Measurements from ENCODE around the gene ZBTB2.

ZBTB2 gene, protein sequence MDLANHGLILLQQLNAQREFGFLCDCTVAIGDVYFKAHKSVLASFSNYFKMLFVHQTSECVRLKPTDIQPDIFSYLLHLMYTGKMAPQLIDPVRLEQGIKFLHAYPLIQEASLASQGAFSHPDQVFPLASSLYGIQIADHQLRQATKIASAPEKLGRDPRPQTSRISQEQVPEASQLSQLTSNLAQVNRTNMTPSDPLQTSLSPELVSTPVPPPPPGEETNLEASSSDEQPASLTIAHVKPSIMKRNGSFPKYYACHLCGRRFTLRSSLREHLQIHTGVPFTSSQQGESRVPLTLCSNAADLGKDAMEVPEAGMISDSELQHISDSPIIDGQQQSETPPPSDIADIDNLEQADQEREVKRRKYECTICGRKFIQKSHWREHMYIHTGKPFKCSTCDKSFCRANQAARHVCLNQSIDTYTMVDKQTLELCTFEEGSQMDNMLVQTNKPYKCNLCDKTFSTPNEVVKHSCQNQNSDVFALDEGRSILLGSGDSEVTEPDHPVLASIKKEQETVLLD

GRCh38 chr6:151391471-151392413, at the start of gene ZBTB2:
Gene ZBTB2, minus strand, starts transcription at chr6:151391559. Its CDS starts 17,922 bp downstream, at chr6:151373637.
- Histone ChIP-seq H3K36me3 (ENCODE audit: insufficient read depth, low read length) (peaks cover 7% of the 10 kb centered on the region), H3K9me3 (ENCODE audit: low read length) (peaks cover 2% of the 10 kb centered on the region), H2AFZ (ENCODE audit: low read depth, low read length) (peak within 1 kb of the TSS; percentile 50), H3K4me3 (ENCODE audit: low read length) (peak within 1 kb of the TSS; percentile 61), H3K27me3 (ENCODE audit: insufficient read depth, low read length) (no peaks in the 10 kb centered on the region), H3K4me1 (ENCODE audit: insufficient read depth, low read length) (peaks cover 26% of the 10 kb centered on the region)

- Histone ChIP-seq H3K4me3 (ENCODE audit: low read length) (no peak overlapping the region), H3K4me1 (ENCODE audit: insufficient read depth, low read length) (no peaks in the 10 kb centered on the region), H3K36me3 (ENCODE audit: insufficient read depth, low read length) (peaks cover 45% of the 10 kb centered on the region), H3K27me3 (ENCODE audit: insufficient read depth, low read length) (no peaks in the 10 kb centered on the region), H3K9me3 (ENCODE audit: low read length) (peaks cover 6% of the 10 kb centered on the region), H2AFZ (ENCODE audit: low read depth, low read length) (no peak overlapping the region)
Observed at GRCh38 chr6:151440930-151441329, 49.6 kb upstream of the ZBTB2 start.

DNA sequence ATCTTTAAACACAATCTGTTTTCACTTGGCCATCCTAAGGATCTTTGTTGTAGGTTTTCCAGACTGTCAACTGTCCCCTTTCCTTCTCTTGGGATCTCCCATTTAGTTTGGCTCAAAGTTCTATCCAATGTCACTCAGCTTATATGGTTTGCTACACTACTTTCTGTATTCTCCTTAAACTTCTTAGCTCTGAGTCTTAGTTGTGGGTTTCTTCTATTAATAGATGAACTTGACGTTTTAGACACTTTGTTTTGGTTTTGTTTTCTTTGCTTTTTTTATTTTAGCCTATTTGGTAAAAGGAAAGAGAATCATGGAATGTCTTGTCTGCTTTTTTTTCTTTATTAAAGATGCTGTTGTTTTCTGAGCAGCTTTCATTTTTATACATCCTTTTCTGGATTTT, 49.1 kb upstream of the ZBTB2 start:
- Histone ChIP-seq H3K36me3 (ENCODE audit: insufficient read depth, low read length) (peaks cover 43% of the 10 kb centered on the region), H3K4me3 (ENCODE audit: low read length) (no peak overlapping the region), H2AFZ (ENCODE audit: low read depth, low read length) (no peak overlapping the region), H3K9me3 (ENCODE audit: low read length) (peaks cover 6% of the 10 kb centered on the region), H3K4me1 (ENCODE audit: insufficient read depth, low read length) (no peaks in the 10 kb centered on the region), H3K27me3 (ENCODE audit: insufficient read depth, low read length) (no peaks in the 10 kb centered on the region)

DNA sequence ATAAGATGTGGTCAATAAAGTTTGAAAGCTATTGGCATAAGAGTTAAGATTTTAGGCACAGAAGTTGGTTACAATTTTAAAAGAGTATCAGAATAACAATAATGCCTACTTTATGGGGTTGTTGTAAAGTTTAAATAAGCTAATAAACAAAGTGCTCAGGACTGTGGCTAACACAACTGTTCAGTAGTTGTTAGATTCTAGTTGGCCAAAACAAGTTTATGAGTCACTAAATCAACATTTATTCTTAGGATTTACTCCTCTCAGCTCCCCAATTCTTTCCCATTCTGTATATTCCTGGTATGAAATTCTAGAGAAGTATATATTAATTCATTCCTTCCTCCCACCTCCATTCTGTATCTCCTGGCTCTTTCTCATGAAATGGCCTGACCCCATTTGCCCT, 46.0 kb upstream of the ZBTB2 start:
- Histone ChIP-seq H3K9me3 (ENCODE audit: low read length) (peaks cover 6% of the 10 kb centered on the region), H2AFZ (ENCODE audit: low read depth, low read length) (no peak overlapping the region), H3K27me3 (ENCODE audit: insufficient read depth, low read length) (no peaks in the 10 kb centered on the region), H3K4me3 (ENCODE audit: low read length) (no peak overlapping the region), H3K36me3 (ENCODE audit: insufficient read depth, low read length) (peaks cover 28% of the 10 kb centered on the region), H3K4me1 (ENCODE audit: insufficient read depth, low read length) (no peaks in the 10 kb centered on the region)

GRCh38 chr6:151436802-151437201, 45.4 kb upstream of the ZBTB2 start:
- Histone ChIP-seq H3K4me1 (ENCODE audit: insufficient read depth, low read length) (no peaks in the 10 kb centered on the region), H3K27me3 (ENCODE audit: insufficient read depth, low read length) (no peaks in the 10 kb centered on the region), H2AFZ (ENCODE audit: low read depth, low read length) (no peak overlapping the region), H3K9me3 (ENCODE audit: low read length) (peaks cover 6% of the 10 kb centered on the region), H3K36me3 (ENCODE audit: insufficient read depth, low read length) (peaks cover 28% of the 10 kb centered on the region), H3K4me3 (ENCODE audit: low read length) (no peak overlapping the region)

GRCh38 chr6:151436300-151436699, 44.9 kb upstream of the ZBTB2 start:
- peaks cover 27% of the 10 kb centered on the region for H3K36me3 ChIP-seq (ENCODE audit: insufficient read depth, low read length)
- H3K4me1 ChIP-seq (ENCODE audit: insufficient read depth, low read length): no peaks in the 10 kb centered on the region
- H2AFZ ChIP-seq (ENCODE audit: low read depth, low read length): no peak overlapping the region
- no peak overlapping the region for H3K4me3 ChIP-seq (ENCODE audit: low read length)
- peaks cover 6% of the 10 kb centered on the region for H3K9me3 ChIP-seq (ENCODE audit: low read length)
- no peaks in the 10 kb centered on the region for H3K27me3 ChIP-seq (ENCODE audit: insufficient read depth, low read length)

- Histone ChIP-seq H3K4me3 (ENCODE audit: low read length) (no peak overlapping the region), H3K36me3 (ENCODE audit: insufficient read depth, low read length) (peaks cover 42% of the 10 kb centered on the region), H3K9me3 (ENCODE audit: low read length) (peaks cover 6% of the 10 kb centered on the region), H2AFZ (ENCODE audit: low read depth, low read length) (no peak overlapping the region), H3K4me1 (ENCODE audit: insufficient read depth, low read length) (no peaks in the 10 kb centered on the region), H3K27me3 (ENCODE audit: insufficient read depth, low read length) (no peaks in the 10 kb centered on the region)
Observed at GRCh38 chr6:151434369-151434768, 43.0 kb upstream of the ZBTB2 start.

GRCh38 chr6:151432651-151433050, 41.3 kb upstream of the ZBTB2 start:
- no peak overlapping the region for H2AFZ ChIP-seq (ENCODE audit: low read depth, low read length)
- no peaks in the 10 kb centered on the region for H3K27me3 ChIP-seq (ENCODE audit: insufficient read depth, low read length)
- H3K4me1 ChIP-seq (ENCODE audit: insufficient read depth, low read length): no peaks in the 10 kb centered on the region
- H3K9me3 ChIP-seq (ENCODE audit: low read length): no peaks in the 10 kb centered on the region
- H3K36me3 ChIP-seq (ENCODE audit: insufficient read depth, low read length): peaks cover 51% of the 10 kb centered on the region
- H3K4me3 ChIP-seq (ENCODE audit: low read length): no peak overlapping the region

- H3K4me3 ChIP-seq (ENCODE audit: low read length): no peak overlapping the region
- no peaks in the 10 kb centered on the region for H3K27me3 ChIP-seq (ENCODE audit: insufficient read depth, low read length)
- H3K4me1 ChIP-seq (ENCODE audit: insufficient read depth, low read length): no peaks in the 10 kb centered on the region
- H2AFZ ChIP-seq (ENCODE audit: low read depth, low read length): no peak overlapping the region
- no peaks in the 10 kb centered on the region for H3K9me3 ChIP-seq (ENCODE audit: low read length)
- H3K36me3 ChIP-seq (ENCODE audit: insufficient read depth, low read length): peaks cover 52% of the 10 kb centered on the region
Observed at GRCh38 chr6:151431337-151431736, 40.0 kb upstream of the ZBTB2 start.

DNA sequence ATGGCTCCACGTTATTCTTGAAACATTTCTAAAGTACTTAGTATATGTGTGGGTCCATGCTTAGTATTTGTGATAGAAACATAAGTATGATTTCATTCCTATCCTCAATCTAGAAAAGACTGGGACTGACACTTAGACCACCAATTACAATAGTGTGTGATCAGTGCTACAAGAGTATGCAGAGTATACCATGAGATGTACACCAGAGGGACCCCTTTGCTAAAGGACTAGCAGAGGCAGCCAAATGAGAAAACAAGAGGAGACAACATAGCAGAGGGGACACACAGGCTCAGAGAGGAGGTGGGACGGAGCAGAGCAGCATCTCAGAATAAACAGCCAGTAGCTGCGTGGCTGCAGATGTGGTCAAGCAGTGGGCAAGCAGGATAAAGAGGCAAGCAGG, 39.5 kb upstream of the ZBTB2 start:
- H3K4me3 ChIP-seq (ENCODE audit: low read length): no peak overlapping the region
- H3K9me3 ChIP-seq (ENCODE audit: low read length): no peaks in the 10 kb centered on the region
- H3K4me1 ChIP-seq (ENCODE audit: insufficient read depth, low read length): no peaks in the 10 kb centered on the region
- no peaks in the 10 kb centered on the region for H3K27me3 ChIP-seq (ENCODE audit: insufficient read depth, low read length)
- no peak overlapping the region for H2AFZ ChIP-seq (ENCODE audit: low read depth, low read length)
- peaks cover 52% of the 10 kb centered on the region for H3K36me3 ChIP-seq (ENCODE audit: insufficient read depth, low read length)

DNA sequence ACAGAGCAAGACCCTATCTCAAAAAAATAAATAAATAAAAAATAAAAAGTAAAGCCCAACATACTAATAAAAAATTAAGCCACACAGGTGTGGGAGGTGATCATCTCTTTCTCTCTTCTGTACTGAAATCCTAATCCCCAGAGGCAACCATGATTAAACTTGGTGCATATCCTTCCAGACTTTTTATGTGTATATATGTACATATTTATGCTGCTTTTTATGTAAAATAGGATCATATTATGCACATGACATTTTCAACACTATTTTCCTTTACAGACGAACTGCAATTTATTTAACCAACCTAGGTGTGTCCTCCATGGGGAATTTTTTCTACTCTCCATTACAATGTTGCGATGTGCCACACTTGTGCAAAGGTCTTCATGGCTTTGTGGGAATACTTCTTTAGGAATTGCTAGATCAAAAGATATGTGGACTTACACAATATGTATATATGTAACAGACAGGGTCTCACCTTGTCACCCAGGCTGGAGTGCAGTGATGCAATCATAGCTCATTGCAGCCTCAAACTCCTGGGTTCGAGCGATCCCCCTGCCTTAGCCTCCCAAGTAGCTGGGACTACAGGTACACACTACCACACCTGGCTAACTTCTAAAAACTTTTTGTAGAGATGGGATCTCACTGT, 36.9 kb upstream of the ZBTB2 start:
- H3K4me3 ChIP-seq (ENCODE audit: low read length): no peak overlapping the region
- H3K4me1 ChIP-seq (ENCODE audit: insufficient read depth, low read length): no peaks in the 10 kb centered on the region
- H2AFZ ChIP-seq (ENCODE audit: low read depth, low read length): no peak overlapping the region
- H3K27me3 ChIP-seq (ENCODE audit: insufficient read depth, low read length): no peaks in the 10 kb centered on the region
- peaks cover 65% of the 10 kb centered on the region for H3K36me3 ChIP-seq (ENCODE audit: insufficient read depth, low read length)
- no peaks in the 10 kb centered on the region for H3K9me3 ChIP-seq (ENCODE audit: low read length)

GRCh38 chr6:151425561-151425960, 34.2 kb upstream of the ZBTB2 start:
- Histone ChIP-seq H3K36me3 (ENCODE audit: insufficient read depth, low read length) (peaks cover 71% of the 10 kb centered on the region), H3K4me1 (ENCODE audit: insufficient read depth, low read length) (no peaks in the 10 kb centered on the region)

More at GRCh38 chr6:151425561-151425960, 34.2 kb upstream of the ZBTB2 start:
- Histone ChIP-seq H2AFZ (ENCODE audit: low read depth, low read length) (no peak overlapping the region), H3K27me3 (ENCODE audit: insufficient read depth, low read length) (no peaks in the 10 kb centered on the region), H3K9me3 (ENCODE audit: low read length) (no peaks in the 10 kb centered on the region), H3K4me3 (ENCODE audit: low read length) (no peak overlapping the region)

Measured in neuron (in vitro differentiated cells).